Astrocyte (in vitro differentiated cells and primary cell): ENCODE data around the gene KIAA1671. TPM values are rescaled to one million over a fixed set of nuclear protein-coding genes. Genes with fewer than 3 reads are reported as not detected.

ENCODE experiments used
- DNase-seq: peaks from one replicate; pipeline ENCODE4 v3.0.0-alpha.2; 2010; ENCODE audit warnings: low read depth
- FAIRE-seq: peaks from 2 replicates; lab custom pipeline; 2011; peaks lifted over from hg19 to GRCh38; lab: Jason Lieb, UNC
- H2AFZ ChIP-seq: 2 replicates; pipeline ENCODE4 v1.6.0; 2012; ENCODE audit warnings: low read depth, low read length, inconsistent platforms
- H3K27ac ChIP-seq: 2 replicates; pipeline ENCODE4 v1.5.1; 2011; ENCODE audit warnings: low read depth, low read length, inconsistent platforms
- H3K27me3 ChIP-seq: 2 replicates; pipeline ENCODE4 v1.6.0; 2011; ENCODE audit warnings: low read length, inconsistent platforms; ENCODE audit not compliant: insufficient read depth
- H3K36me3 ChIP-seq: 2 replicates; pipeline ENCODE4 v1.5.1; 2011; ENCODE audit warnings: low read length, inconsistent platforms; ENCODE audit not compliant: insufficient read depth
- H3K4me1 ChIP-seq: 2 replicates; pipeline ENCODE4 v1.5.1; 2011; ENCODE audit warnings: low read length, inconsistent platforms; ENCODE audit not compliant: insufficient read depth
- H3K4me2 ChIP-seq: 2 replicates; pipeline ENCODE4 v1.6.0; 2012; ENCODE audit warnings: low read length, inconsistent platforms
- H3K4me3 ChIP-seq: 2 replicates; pipeline ENCODE4 v1.5.1; 2011; ENCODE audit warnings: low read depth, mild to moderate bottlenecking, low read length, inconsistent platforms; ENCODE audit not compliant: insufficient read depth
- H3K79me2 ChIP-seq: 2 replicates; pipeline ENCODE4 v1.6.0; 2012; ENCODE audit warnings: mild to moderate bottlenecking, low read length, inconsistent platforms; ENCODE audit not compliant: insufficient read depth
- H3K9ac ChIP-seq: 2 replicates; pipeline ENCODE4 v1.6.0; 2012; ENCODE audit warnings: mild to moderate bottlenecking, low read length, inconsistent platforms
- H3K9me3 ChIP-seq: 2 replicates; pipeline ENCODE4 v1.5.1; 2012; ENCODE audit warnings: low read depth, mild to moderate bottlenecking, low read length, inconsistent platforms; ENCODE audit not compliant: insufficient read depth
- H4K20me1 ChIP-seq: 2 replicates; pipeline ENCODE4 v1.6.0; 2012; ENCODE audit warnings: low read length, inconsistent platforms; ENCODE audit not compliant: insufficient read depth
- H3K27ac Mint-ChIP-seq: one replicate; pipeline ENCODE4 v1.8.0; 2021; ENCODE audit warnings: mild to moderate bottlenecking, mixed read lengths; ENCODE audit not compliant: unreplicated experiment
- H3K27me3 Mint-ChIP-seq: one replicate; pipeline ENCODE4 v1.8.0; 2021; ENCODE audit warnings: low read depth, mixed read lengths; ENCODE audit not compliant: unreplicated experiment
- H3K36me3 Mint-ChIP-seq: one replicate; pipeline ENCODE4 v1.8.0; 2021; ENCODE audit warnings: low read depth, mixed read lengths; ENCODE audit not compliant: unreplicated experiment
- H3K4me1 Mint-ChIP-seq: one replicate; pipeline ENCODE4 v1.8.0; 2021; ENCODE audit warnings: low read depth, mixed read lengths; ENCODE audit not compliant: unreplicated experiment
- H3K4me3 Mint-ChIP-seq: one replicate; pipeline ENCODE4 v1.8.0; 2021; ENCODE audit warnings: mild to moderate bottlenecking, moderate library complexity, mixed read lengths; ENCODE audit not compliant: unreplicated experiment
- H3K9me3 Mint-ChIP-seq: one replicate; pipeline ENCODE4 v1.8.0; 2021; ENCODE audit warnings: mild to moderate bottlenecking, mixed read lengths; ENCODE audit not compliant: unreplicated experiment
- EZH2 ChIP-seq: IDR thresholded peaks from 2 replicates; pipeline ENCODE4 v1.6.1; 2012; ENCODE audit warnings: mild to moderate bottlenecking, low read length, inconsistent platforms; ENCODE audit not compliant: insufficient read depth
- total RNA-seq: library from RNA; stranded (reverse); gene quantifications from 2 replicates; pipeline ENCODE4 v1.2.1, GENCODE V29; 2021
- TF ChIP-seq, protein P1 (sequence below): IDR thresholded peaks from 2 replicates; pipeline ENCODE4 v1.5.1; 2011; ENCODE audit warnings: low read depth, mild to moderate bottlenecking, inconsistent platforms, low read length, moderate library complexity; ENCODE audit not compliant: insufficient read depth

Gene KIAA1671
- total RNA-seq, 1 donor from 2014 or later: 28.4 TPM

- peak overlapping the region; percentile 83 for H3K4me3 Mint-ChIP-seq
- H3K4me3 ChIP-seq: no peak overlapping the region
- FAIRE-seq (no peak), DNase-seq (peak; percentile 21)
- H3K9me3 ChIP-seq: no peaks in the 10 kb centered on the region
- H3K9ac ChIP-seq: no peak overlapping the region
- H3K27me3 ChIP-seq: peaks cover 11% of the 10 kb centered on the region
- H3K27ac ChIP-seq: no peak overlapping the region
- H3K9me3 Mint-ChIP-seq: no peaks in the 10 kb centered on the region
- H2AFZ ChIP-seq: no peak overlapping the region
- H4K20me1 ChIP-seq: no peaks in the 10 kb centered on the region
- H3K36me3 ChIP-seq: no peaks in the 10 kb centered on the region
- peak overlapping the region; percentile 80 for H3K27ac Mint-ChIP-seq
- no peaks in the 10 kb centered on the region for H3K79me2 ChIP-seq
- peak overlapping the region; percentile 99 for H3K4me2 ChIP-seq
- peaks cover 17% of the 10 kb centered on the region for H3K4me1 Mint-ChIP-seq
- H3K36me3 Mint-ChIP-seq: no peaks in the 10 kb centered on the region
- H3K27me3 Mint-ChIP-seq: no peaks in the 10 kb centered on the region
- TF ChIP-seq, protein P1, sequence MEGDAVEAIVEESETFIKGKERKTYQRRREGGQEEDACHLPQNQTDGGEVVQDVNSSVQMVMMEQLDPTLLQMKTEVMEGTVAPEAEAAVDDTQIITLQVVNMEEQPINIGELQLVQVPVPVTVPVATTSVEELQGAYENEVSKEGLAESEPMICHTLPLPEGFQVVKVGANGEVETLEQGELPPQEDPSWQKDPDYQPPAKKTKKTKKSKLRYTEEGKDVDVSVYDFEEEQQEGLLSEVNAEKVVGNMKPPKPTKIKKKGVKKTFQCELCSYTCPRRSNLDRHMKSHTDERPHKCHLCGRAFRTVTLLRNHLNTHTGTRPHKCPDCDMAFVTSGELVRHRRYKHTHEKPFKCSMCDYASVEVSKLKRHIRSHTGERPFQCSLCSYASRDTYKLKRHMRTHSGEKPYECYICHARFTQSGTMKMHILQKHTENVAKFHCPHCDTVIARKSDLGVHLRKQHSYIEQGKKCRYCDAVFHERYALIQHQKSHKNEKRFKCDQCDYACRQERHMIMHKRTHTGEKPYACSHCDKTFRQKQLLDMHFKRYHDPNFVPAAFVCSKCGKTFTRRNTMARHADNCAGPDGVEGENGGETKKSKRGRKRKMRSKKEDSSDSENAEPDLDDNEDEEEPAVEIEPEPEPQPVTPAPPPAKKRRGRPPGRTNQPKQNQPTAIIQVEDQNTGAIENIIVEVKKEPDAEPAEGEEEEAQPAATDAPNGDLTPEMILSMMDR: no peak
- TF ChIP-seq EZH2: no peak
- H3K4me1 ChIP-seq: peaks cover 14% of the 10 kb centered on the region
These were observed 1.6 kb downstream of the KIAA1671 start for GRCh38 chr22:24954114-24954463.

- Histone ChIP-seq H3K4me1 (peaks cover 14% of the 10 kb centered on the region), H3K79me2 (no peaks in the 10 kb centered on the region), H3K36me3 (no peaks in the 10 kb centered on the region), H2AFZ (no peak overlapping the region), H3K4me2 (no peak overlapping the region), H3K9ac (no peak overlapping the region), H3K27ac (no peak overlapping the region), H3K27me3 (peaks cover 11% of the 10 kb centered on the region), H4K20me1 (no peaks in the 10 kb centered on the region), H3K4me3 (no peak overlapping the region), H3K9me3 (no peaks in the 10 kb centered on the region)
- Mint-ChIP-seq H3K27me3 (no peaks in the 10 kb centered on the region), H3K36me3 (no peaks in the 10 kb centered on the region), H3K9me3 (no peaks in the 10 kb centered on the region), H3K4me3 (no peak overlapping the region), H3K27ac (no peak overlapping the region), H3K4me1 (peaks cover 17% of the 10 kb centered on the region)
- TF ChIP-seq, protein P1: no peak
- TF ChIP-seq EZH2: no peak
- DNase-seq (no peak), FAIRE-seq (no peak)
These were observed 2.3 kb downstream of the KIAA1671 start for GRCh38 chr22:24954856-24955255.

GRCh38 chr22:24957043-24957442 lies 4.5 kb downstream of the KIAA1671 start:
- TF ChIP-seq, protein P1: no peak
- TF ChIP-seq EZH2: no peak
- Histone ChIP-seq H3K27me3 (peaks cover 11% of the 10 kb centered on the region), H3K4me1 (peaks cover 14% of the 10 kb centered on the region), H2AFZ (no peak overlapping the region), H3K4me2 (no peak overlapping the region), H3K4me3 (no peak overlapping the region), H3K79me2 (no peaks in the 10 kb centered on the region), H4K20me1 (no peaks in the 10 kb centered on the region), H3K36me3 (no peaks in the 10 kb centered on the region), H3K9ac (no peak overlapping the region), H3K27ac (no peak overlapping the region), H3K9me3 (no peaks in the 10 kb centered on the region)
- no peaks in the 10 kb centered on the region for H3K9me3 Mint-ChIP-seq
- peaks cover 5% of the 10 kb centered on the region for H3K36me3 Mint-ChIP-seq
- no peak overlapping the region for H3K27ac Mint-ChIP-seq
- no peaks in the 10 kb centered on the region for H3K27me3 Mint-ChIP-seq
- no peak for FAIRE-seq
- no peak overlapping the region for H3K4me3 Mint-ChIP-seq
- no peak for DNase-seq
- peaks cover 8% of the 10 kb centered on the region for H3K4me1 Mint-ChIP-seq
